Chondrocyte (in vitro differentiated cells): ENCODE data around the gene SP4. TPM values are rescaled to one million over a fixed set of nuclear protein-coding genes. Genes with fewer than 3 reads are reported as not detected.

Source experiments
- DNase-seq: peaks from one replicate; pipeline ENCODE4 v3.0.0; 2021; ENCODE audit warnings: mixed read lengths, low spot score
- H3K27ac Mint-ChIP-seq: one replicate; pipeline ENCODE4 v1.8.0; 2021; ENCODE audit warnings: mild to moderate bottlenecking, moderate library complexity, mixed read lengths; ENCODE audit not compliant: unreplicated experiment
- H3K27me3 Mint-ChIP-seq: 2 replicates; pipeline ENCODE4 v1.8.0; 2021; ENCODE audit warnings: low read depth, mixed read lengths
- H3K36me3 Mint-ChIP-seq: 2 replicates; pipeline ENCODE4 v1.8.0; 2021; ENCODE audit warnings: low read depth, mixed read lengths
- H3K4me1 Mint-ChIP-seq: 2 replicates; pipeline ENCODE4 v1.8.0; 2021; ENCODE audit warnings: low read depth, mild to moderate bottlenecking, mixed read lengths
- H3K4me3 Mint-ChIP-seq: one replicate; pipeline ENCODE4 v1.8.0; 2021; ENCODE audit warnings: mild to moderate bottlenecking, moderate library complexity, mixed read lengths; ENCODE audit not compliant: unreplicated experiment
- H3K9me3 Mint-ChIP-seq: 2 replicates; pipeline ENCODE4 v1.8.0; 2021; ENCODE audit warnings: low read depth, mixed read lengths
- total RNA-seq: library from RNA; stranded (reverse); gene quantifications from 3 replicates; pipeline ENCODE4 v1.2.1, GENCODE V29; 2021
- TF ChIP-seq, protein P1 (sequence below): fragments of 200-600 bp; sonication (generic); IDR thresholded peaks from 2 replicates; pipeline ENCODE4 v1.5.0; 2021; ENCODE audit warnings: antibody characterized with exemption, mild to moderate bottlenecking, moderate library complexity

SP4 gene
- total RNA-seq, 1 donor from 2014 or later: 5.7 TPM

DNA sequence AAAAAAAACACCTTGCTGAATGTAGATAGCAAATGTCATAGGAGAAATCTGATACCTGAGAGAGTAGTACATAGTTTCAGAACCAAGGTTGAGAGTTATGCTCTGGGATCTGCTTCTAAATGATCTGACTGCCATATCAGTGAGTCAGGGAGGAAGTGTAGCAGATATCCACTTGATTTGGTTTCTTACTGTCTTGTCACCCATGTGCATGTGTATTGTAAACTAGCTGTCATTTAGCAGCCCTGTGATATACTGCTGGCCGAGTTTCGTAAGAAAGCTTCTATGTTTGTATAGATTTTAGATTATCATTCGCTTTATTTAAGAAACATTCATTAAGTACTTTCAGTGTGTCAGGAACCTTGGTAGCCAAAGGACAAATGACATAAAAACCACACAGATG lies 42.0 kb downstream of the SP4 start:
- Mint-ChIP-seq H3K4me3 (no peak overlapping the region), H3K36me3 (no peaks in the 10 kb centered on the region), H3K9me3 (no peaks in the 10 kb centered on the region), H3K4me1 (no peaks in the 10 kb centered on the region), H3K27me3 (no peaks in the 10 kb centered on the region), H3K27ac (no peak overlapping the region)
- no peak for DNase-seq
- TF ChIP-seq, protein P1, sequence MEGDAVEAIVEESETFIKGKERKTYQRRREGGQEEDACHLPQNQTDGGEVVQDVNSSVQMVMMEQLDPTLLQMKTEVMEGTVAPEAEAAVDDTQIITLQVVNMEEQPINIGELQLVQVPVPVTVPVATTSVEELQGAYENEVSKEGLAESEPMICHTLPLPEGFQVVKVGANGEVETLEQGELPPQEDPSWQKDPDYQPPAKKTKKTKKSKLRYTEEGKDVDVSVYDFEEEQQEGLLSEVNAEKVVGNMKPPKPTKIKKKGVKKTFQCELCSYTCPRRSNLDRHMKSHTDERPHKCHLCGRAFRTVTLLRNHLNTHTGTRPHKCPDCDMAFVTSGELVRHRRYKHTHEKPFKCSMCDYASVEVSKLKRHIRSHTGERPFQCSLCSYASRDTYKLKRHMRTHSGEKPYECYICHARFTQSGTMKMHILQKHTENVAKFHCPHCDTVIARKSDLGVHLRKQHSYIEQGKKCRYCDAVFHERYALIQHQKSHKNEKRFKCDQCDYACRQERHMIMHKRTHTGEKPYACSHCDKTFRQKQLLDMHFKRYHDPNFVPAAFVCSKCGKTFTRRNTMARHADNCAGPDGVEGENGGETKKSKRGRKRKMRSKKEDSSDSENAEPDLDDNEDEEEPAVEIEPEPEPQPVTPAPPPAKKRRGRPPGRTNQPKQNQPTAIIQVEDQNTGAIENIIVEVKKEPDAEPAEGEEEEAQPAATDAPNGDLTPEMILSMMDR: no peak

DNA sequence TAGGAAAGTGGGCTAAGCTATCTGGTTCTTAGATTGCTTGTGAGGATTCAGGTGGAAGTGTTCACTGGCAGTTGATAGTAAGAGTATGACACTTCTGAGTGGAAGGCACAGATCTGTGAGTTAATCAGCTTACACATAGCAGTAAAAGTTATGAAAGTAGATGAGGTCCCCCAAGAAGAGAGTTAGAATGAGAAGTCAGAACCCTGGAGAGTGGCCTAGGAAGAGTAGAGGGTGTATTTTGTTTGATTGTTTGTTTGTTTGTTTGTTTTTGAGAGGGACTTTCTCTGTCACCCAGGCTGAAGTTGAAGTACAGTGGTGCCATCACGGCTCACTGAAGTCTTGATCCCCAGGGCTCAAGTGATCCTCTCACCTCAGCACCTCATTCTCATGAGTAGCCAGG lies 44.1 kb downstream of the SP4 start:
- H3K4me1 Mint-ChIP-seq: no peaks in the 10 kb centered on the region
- no peak overlapping the region for H3K27ac Mint-ChIP-seq
- H3K36me3 Mint-ChIP-seq: no peaks in the 10 kb centered on the region
- H3K27me3 Mint-ChIP-seq: no peaks in the 10 kb centered on the region
- no peaks in the 10 kb centered on the region for H3K9me3 Mint-ChIP-seq
- DNase-seq: no peak
- no peak overlapping the region for H3K4me3 Mint-ChIP-seq
- TF ChIP-seq, protein P1: no peak

DNA sequence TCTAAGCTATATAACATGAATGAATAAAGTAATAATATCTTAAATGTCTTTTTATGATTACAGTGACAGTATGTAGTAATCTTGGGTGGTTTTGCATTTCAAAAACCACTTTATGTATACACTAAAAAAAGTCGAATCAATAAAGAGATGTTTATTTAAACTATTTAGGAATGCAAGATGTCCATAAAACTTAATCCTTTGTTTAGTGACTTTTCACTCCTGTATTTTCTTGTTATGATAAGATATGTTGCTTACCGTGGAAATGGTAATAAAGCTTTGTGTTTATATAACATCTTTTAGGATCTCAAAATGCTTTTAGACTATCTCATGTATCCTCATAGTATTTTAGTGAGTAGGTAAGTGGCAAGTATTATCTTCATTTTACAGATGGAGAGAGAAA lies 48.5 kb downstream of the SP4 start:
- TF ChIP-seq, protein P1: no peak
- no peak overlapping the region for H3K27ac Mint-ChIP-seq
- no peaks in the 10 kb centered on the region for H3K36me3 Mint-ChIP-seq
- H3K9me3 Mint-ChIP-seq: peaks cover 4% of the 10 kb centered on the region
- DNase-seq: no peak
- no peaks in the 10 kb centered on the region for H3K4me1 Mint-ChIP-seq
- no peaks in the 10 kb centered on the region for H3K27me3 Mint-ChIP-seq
- no peak overlapping the region for H3K4me3 Mint-ChIP-seq

DNA sequence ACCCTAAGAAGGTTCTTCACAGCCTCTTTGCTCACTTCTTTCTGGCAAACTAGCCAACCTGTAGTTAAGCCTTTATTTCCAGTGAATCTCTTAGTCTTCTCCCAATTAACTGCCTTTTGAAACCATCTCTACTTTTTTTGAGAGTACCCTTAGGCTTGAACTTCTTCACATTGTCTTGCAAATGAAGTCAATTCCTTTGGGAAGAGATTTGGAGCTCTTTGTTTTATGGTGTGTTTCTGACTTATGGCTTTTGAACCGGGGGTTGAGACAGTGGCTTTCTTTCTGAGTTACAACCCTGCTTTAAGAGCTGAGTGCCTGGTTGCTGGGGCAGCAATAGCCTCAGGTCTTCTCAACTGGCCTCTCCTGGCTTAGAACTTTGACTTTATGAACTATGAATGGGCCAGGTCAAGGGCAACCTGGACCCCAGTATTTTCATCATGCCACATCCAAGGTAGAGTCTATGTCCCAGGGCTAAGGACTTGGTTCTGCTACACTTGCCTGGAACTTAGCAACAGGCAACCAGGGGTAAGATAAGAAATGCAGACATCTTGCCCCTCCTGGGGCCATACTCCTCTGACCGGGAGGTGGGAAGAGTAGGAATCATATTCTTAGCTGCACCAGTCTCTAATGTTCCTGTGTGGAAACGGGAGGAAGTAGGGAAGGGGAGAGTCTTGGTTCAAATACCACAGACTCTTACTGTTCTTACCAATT lies 53.0 kb downstream of the SP4 start:
- Mint-ChIP-seq H3K36me3 (peaks cover 5% of the 10 kb centered on the region), H3K4me1 (no peaks in the 10 kb centered on the region), H3K9me3 (peaks cover 4% of the 10 kb centered on the region), H3K27me3 (no peaks in the 10 kb centered on the region), H3K4me3 (no peak overlapping the region), H3K27ac (no peak overlapping the region)
- TF ChIP-seq, protein P1: no peak
- DNase-seq: no peak

DNA sequence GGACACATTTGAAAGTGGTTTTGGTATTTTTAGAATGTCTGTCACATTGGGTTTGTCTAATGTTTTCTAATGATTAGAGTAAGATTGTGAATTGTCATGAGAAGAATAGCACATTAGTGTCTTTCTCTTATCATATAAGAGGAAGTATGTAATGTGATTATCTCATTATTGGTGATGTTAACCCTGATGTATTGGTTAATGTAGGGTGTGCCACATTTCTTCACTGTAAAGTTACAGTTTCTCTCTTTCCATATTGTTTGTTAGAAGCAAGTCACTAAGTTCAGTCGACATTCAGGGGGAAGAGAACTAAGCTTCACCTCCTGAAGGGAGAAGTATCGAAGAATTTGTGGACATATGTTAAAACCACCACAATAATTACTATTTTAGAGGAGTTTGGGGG lies 58.6 kb downstream of the SP4 start:
- H3K9me3 Mint-ChIP-seq: peaks cover 4% of the 10 kb centered on the region
- H3K4me3 Mint-ChIP-seq: no peak overlapping the region
- H3K27ac Mint-ChIP-seq: no peak overlapping the region
- H3K27me3 Mint-ChIP-seq: no peaks in the 10 kb centered on the region
- peaks cover 10% of the 10 kb centered on the region for H3K36me3 Mint-ChIP-seq
- TF ChIP-seq, protein P1: no peak
- no peak for DNase-seq
- H3K4me1 Mint-ChIP-seq: no peaks in the 10 kb centered on the region
